HepG2 (cell line): ENCODE measurements around the gene ZFP36L2. TPM values are rescaled to one million over a fixed set of nuclear protein-coding genes. Genes with fewer than 3 reads are reported as not detected.
A peak's percentile ranks its signal among the peaks of the same experiment; 100 is the strongest.

Experiments used
- AHR ChIP-seq: IDR thresholded peaks from 2 replicates; pipeline ENCODE4 v1.6.1; 2018; ENCODE audit warnings: missing genetic modification reagents, missing compliant biosample characterization
- BRD4 ChIP-seq: sonication (generic); formaldehyde crosslinking; IDR thresholded peaks from 2 replicates; pipeline ENCODE4 v1.4.0; 2020; ENCODE audit warnings: missing genetic modification reagents
- KAT7 ChIP-seq: IDR thresholded peaks from 2 replicates; pipeline ENCODE4 v1.6.1; 2018; ENCODE audit warnings: borderline replicate concordance, missing compliant biosample characterization
- NFE2L2 ChIP-seq: fragments of 150-350 bp; IDR thresholded peaks from 2 replicates; pipeline ENCODE4 v1.6.1; 2014; ENCODE audit warnings: low read length
- NRL ChIP-seq: sonication (generic); formaldehyde crosslinking; IDR thresholded peaks from 2 replicates; pipeline ENCODE4 v1.5.0; 2020; ENCODE audit warnings: missing genetic modification reagents, mild to moderate bottlenecking, moderate library complexity, borderline replicate concordance
- PAWR ChIP-seq: sonication (generic); formaldehyde crosslinking; IDR thresholded peaks from 2 replicates; pipeline ENCODE4 v1.4.0; 2020; ENCODE audit warnings: missing genetic modification reagents, mild to moderate bottlenecking, borderline replicate concordance
- PITX1 ChIP-seq: sonication (generic); formaldehyde crosslinking; IDR thresholded peaks from 2 replicates; pipeline ENCODE4 v1.5.1; 2020; ENCODE audit warnings: mild to moderate bottlenecking, missing genetic modification reagents
- POLR2AphosphoS2 ChIP-seq: IDR thresholded peaks from 2 replicates; pipeline ENCODE4 v1.6.1; 2011; ENCODE audit warnings: low read depth, low read length, improper control_type of control experiment
- SP4 ChIP-seq: sonication (generic); formaldehyde crosslinking; IDR thresholded peaks from 2 replicates; pipeline ENCODE4 v1.8.1; 2023; ENCODE audit warnings: mild to moderate bottlenecking, missing genetic modification reagents
- TEAD2 ChIP-seq: sonication (generic); formaldehyde crosslinking; IDR thresholded peaks from 2 replicates; pipeline ENCODE4 v1.9.0; 2021; ENCODE audit warnings: missing genetic modification reagents
- TRIM24 ChIP-seq: sonication (generic); formaldehyde crosslinking; IDR thresholded peaks from 2 replicates; pipeline ENCODE4 v1.8.0; 2022; ENCODE audit warnings: mild to moderate bottlenecking, missing genetic modification reagents
- YEATS2 ChIP-seq: sonication (generic); formaldehyde crosslinking; IDR thresholded peaks from 2 replicates; pipeline ENCODE4 v1.4.0; 2020; ENCODE audit warnings: missing genetic modification reagents, borderline replicate concordance
- ZNF556 ChIP-seq: sonication (generic); formaldehyde crosslinking; IDR thresholded peaks from 2 replicates; pipeline ENCODE4 v1.4.0; 2020; ENCODE audit warnings: mild to moderate bottlenecking, missing genetic modification reagents, borderline replicate concordance
- ZNF788 ChIP-seq: sonication (generic); formaldehyde crosslinking; IDR thresholded peaks from 2 replicates; pipeline ENCODE4 v1.5.0; 2020; ENCODE audit warnings: mild to moderate bottlenecking, missing genetic modification reagents, borderline replicate concordance
- polyA plus RNA-seq, 8 experiments: library from polyadenylated mRNA; depleted of rRNA in 3 of 8; stranded (reverse) in 7 of 8; unstranded in 1 of 8; fragments of >200 nt; fragmentation: Illumina TruSeq in 4 of 8; extraction: Trizol in 4 of 8; gene quantifications; 2 replicates each; pipeline versions ENCODE4 v1.2.1 to v1.2.3, GENCODE V29; 2011 to 2016; ENCODE audit warnings: low read depth in 4 of 8, missing spikeins in 1 of 8, mixed read lengths in 1 of 8; ENCODE audit not compliant: insufficient read depth in 1 of 8
- total RNA-seq, 5 experiments: library from RNA; depleted of rRNA; stranded (reverse); fragments of >200 nt; fragmentation: Illumina TruSeq; extraction: Trizol; gene quantifications; 2 replicates each; pipeline ENCODE4 v1.2.3, GENCODE V29; 2016; ENCODE audit warnings: low read depth in 1 of 5
- TF ChIP-seq, protein P1 (sequence below): sonication (generic); formaldehyde crosslinking; IDR thresholded peaks from 2 replicates; pipeline ENCODE4 v1.4.0; 2020; ENCODE audit warnings: missing genetic modification reagents, borderline replicate concordance
- TF ChIP-seq, protein P2 (sequence below): sonication (generic); formaldehyde crosslinking; IDR thresholded peaks from 2 replicates; pipeline ENCODE4 v1.4.0; 2020; ENCODE audit warnings: missing genetic modification reagents
- TF ChIP-seq, protein P3 (sequence below): sonication (generic); formaldehyde crosslinking; IDR thresholded peaks from 2 replicates; pipeline ENCODE4 v1.4.0; 2020; ENCODE audit warnings: missing genetic modification reagents
- TF ChIP-seq, protein P4 (sequence below): sonication (generic); formaldehyde crosslinking; IDR thresholded peaks from 2 replicates; pipeline ENCODE4 v1.4.0; 2020; ENCODE audit warnings: missing genetic modification reagents

The ZFP36L2 gene
- total and polyA plus RNA-seq, 2 of the 13 experiments (the other 11 are each of a cell fraction or from before 2014, with no cell fraction given), result 11.2 to 21.8 TPM

DNA sequence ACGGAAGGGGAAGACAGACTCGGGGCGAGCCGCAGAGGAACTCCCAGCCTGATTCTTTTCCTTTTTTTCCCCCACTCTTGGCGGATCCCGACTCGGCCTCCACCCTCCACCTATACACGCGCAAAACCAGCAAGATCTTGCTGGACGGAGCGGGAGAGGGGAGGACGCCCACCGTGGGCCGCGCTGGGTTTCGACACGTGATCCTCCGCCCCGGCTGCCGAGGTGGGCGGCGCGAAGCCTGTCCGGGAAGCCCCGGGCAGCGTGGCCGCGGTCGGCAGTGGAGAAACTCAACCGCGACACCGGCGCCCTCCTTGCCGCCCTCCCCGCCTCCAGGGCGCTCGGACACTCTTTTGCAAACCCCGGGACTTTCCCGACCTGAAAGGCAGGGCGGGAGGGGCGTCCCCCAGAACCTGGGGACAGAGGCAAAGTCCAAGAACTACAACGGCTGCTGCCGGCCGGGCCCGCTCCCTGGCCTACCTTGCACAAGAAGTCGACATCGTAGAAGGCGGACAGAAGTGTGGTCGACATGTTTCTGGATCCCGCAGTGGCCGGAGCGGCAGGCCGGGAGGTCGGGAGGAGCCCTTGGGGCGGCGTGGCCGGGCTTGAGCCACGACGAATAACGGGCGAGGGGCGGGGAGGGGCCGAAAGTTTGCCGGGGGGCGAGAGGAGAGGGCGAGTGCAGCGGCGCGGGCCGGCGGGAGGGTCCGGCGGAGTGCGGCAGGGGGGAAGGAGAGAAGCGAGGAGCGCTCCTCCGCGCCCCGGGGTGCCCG, 433 bp downstream of the ZFP36L2 start (continued):
- TF ChIP-seq, protein P1, sequence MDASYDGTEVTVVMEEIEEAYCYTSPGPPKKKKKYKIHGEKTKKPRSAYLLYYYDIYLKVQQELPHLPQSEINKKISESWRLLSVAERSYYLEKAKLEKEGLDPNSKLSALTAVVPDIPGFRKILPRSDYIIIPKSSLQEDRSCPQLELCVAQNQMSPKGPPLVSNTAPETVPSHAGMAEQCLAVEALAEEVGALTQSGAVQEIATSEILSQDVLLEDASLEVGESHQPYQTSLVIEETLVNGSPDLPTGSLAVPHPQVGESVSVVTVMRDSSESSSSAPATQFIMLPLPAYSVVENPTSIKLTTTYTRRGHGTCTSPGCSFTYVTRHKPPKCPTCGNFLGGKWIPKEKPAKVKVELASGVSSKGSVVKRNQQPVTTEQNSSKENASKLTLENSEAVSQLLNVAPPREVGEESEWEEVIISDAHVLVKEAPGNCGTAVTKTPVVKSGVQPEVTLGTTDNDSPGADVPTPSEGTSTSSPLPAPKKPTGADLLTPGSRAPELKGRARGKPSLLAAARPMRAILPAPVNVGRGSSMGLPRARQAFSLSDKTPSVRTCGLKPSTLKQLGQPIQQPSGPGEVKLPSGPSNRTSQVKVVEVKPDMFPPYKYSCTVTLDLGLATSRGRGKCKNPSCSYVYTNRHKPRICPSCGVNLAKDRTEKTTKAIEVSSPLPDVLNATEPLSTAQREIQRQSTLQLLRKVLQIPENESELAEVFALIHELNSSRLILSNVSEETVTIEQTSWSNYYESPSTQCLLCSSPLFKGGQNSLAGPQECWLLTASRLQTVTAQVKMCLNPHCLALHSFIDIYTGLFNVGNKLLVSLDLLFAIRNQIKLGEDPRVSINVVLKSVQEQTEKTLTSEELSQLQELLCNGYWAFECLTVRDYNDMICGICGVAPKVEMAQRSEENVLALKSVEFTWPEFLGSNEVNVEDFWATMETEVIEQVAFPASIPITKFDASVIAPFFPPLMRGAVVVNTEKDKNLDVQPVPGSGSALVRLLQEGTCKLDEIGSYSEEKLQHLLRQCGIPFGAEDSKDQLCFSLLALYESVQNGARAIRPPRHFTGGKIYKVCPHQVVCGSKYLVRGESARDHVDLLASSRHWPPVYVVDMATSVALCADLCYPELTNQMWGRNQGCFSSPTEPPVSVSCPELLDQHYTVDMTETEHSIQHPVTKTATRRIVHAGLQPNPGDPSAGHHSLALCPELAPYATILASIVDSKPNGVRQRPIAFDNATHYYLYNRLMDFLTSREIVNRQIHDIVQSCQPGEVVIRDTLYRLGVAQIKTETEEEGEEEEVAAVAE, result no peak
- no peak for TF ChIP-seq PAWR (CRISPR knock-in tag)
- no peak for TF ChIP-seq TEAD2 (CRISPR knock-in tag)
- TF ChIP-seq TRIM24 (CRISPR knock-in tag), result no peak
- 0 out of 2 replicates have a peak, but pooled peaks have one; percentile 16 for TF ChIP-seq BRD4 (CRISPR knock-in tag)
- 0 out of 2 replicates have a peak, but pooled peaks have one; percentile 61 for TF ChIP-seq POLR2AphosphoS2
- no peak for TF ChIP-seq NFE2L2
- TF ChIP-seq, protein P2, sequence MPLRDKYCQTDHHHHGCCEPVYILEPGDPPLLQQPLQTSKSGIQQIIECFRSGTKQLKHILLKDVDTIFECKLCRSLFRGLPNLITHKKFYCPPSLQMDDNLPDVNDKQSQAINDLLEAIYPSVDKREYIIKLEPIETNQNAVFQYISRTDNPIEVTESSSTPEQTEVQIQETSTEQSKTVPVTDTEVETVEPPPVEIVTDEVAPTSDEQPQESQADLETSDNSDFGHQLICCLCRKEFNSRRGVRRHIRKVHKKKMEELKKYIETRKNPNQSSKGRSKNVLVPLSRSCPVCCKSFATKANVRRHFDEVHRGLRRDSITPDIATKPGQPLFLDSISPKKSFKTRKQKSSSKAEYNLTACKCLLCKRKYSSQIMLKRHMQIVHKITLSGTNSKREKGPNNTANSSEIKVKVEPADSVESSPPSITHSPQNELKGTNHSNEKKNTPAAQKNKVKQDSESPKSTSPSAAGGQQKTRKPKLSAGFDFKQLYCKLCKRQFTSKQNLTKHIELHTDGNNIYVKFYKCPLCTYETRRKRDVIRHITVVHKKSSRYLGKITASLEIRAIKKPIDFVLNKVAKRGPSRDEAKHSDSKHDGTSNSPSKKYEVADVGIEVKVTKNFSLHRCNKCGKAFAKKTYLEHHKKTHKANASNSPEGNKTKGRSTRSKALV (CRISPR knock-in tag), result no peak
- TF ChIP-seq SP4 (CRISPR knock-in tag), result peak; percentile 72
- TF ChIP-seq ZNF788 (CRISPR knock-in tag), result no peak
- TF ChIP-seq, protein P3, sequence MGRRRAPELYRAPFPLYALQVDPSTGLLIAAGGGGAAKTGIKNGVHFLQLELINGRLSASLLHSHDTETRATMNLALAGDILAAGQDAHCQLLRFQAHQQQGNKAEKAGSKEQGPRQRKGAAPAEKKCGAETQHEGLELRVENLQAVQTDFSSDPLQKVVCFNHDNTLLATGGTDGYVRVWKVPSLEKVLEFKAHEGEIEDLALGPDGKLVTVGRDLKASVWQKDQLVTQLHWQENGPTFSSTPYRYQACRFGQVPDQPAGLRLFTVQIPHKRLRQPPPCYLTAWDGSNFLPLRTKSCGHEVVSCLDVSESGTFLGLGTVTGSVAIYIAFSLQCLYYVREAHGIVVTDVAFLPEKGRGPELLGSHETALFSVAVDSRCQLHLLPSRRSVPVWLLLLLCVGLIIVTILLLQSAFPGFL (CRISPR knock-in tag), result 0 out of 2 replicates have a peak, but pooled peaks have one; percentile 27
- no peak; the same call in 1 of the 2 replicates for TF ChIP-seq NRL (CRISPR knock-in tag)
- no peak for TF ChIP-seq AHR
- TF ChIP-seq ZNF556 (CRISPR knock-in tag), result no peak
- no peak for TF ChIP-seq YEATS2 (CRISPR knock-in tag)
- TF ChIP-seq, protein P4, sequence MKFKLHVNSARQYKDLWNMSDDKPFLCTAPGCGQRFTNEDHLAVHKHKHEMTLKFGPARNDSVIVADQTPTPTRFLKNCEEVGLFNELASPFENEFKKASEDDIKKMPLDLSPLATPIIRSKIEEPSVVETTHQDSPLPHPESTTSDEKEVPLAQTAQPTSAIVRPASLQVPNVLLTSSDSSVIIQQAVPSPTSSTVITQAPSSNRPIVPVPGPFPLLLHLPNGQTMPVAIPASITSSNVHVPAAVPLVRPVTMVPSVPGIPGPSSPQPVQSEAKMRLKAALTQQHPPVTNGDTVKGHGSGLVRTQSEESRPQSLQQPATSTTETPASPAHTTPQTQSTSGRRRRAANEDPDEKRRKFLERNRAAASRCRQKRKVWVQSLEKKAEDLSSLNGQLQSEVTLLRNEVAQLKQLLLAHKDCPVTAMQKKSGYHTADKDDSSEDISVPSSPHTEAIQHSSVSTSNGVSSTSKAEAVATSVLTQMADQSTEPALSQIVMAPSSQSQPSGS, result peak; percentile 15; the same call in 1 of the 2 replicates
- TF ChIP-seq PITX1 (CRISPR knock-in tag), result peak; percentile 58
- peak; percentile 90 for TF ChIP-seq KAT7
